Measurements from ENCODE around the gene CMSS1. TPM values are rescaled to one million over a fixed set of nuclear protein-coding genes. Genes with fewer than 3 reads are reported as not detected.
A peak's percentile ranks its signal among the peaks of the same experiment; 100 is the strongest.
"Not testable (repeated sequence)": the region's sequence is repeated elsewhere in the genome, so short reads cannot be mapped to it uniquely, and the experiment has no call there.

CMSS1 gene
- total RNA-seq, 8 experiments from 2014 or later = 28.2 to 57.2 (median 41.5) TPM

DNA sequence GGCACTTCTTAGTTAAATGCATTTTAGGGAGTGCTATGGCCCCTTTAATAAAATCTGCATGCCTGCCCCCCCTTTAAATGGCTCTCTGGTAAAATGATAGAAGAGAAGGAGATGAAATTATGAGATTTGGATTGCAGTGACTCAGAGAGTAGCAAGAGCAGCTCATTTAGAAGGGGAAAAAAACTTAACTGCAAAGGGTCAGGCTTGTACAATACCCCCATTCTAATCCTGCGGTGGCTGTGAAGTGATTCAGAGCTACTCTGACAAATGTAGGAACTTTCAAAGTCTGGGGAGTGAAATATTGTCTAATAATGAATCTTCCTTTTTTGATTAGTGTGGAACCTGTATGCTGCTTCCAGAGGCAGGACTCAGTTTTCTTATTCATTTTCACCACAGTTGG lies 399.1 kb downstream of the CMSS1 start:
- Histone ChIP-seq H3K4me3 (no peak overlapping the region), H3K27ac (no peak overlapping the region), H3K4me1 (replicated peaks in 1 of 2) (peaks cover 0 to 7% of the 10 kb centered on the region in 2 donors)
- 0 to 22% (median 10%) methylated on average over 1 of the region's 1 CpG; no CpG with 5 or more reads in 6 of the 10 experiments for WGBS, 10 experiments
- ATAC-seq (replicated peaks in 6 of 8) = peak in 5 of 8 experiments; percentile 61 to 82 (median 78)
- in situ Hi-C loops (cut with MboI; ENCODE audit: low pct_unique_long_range_greater_than_20kb in 2 of 9, low sequenced_read_pairs in 9 of 9, unreplicated experiment in 9 of 9) = no loop called here

DNA sequence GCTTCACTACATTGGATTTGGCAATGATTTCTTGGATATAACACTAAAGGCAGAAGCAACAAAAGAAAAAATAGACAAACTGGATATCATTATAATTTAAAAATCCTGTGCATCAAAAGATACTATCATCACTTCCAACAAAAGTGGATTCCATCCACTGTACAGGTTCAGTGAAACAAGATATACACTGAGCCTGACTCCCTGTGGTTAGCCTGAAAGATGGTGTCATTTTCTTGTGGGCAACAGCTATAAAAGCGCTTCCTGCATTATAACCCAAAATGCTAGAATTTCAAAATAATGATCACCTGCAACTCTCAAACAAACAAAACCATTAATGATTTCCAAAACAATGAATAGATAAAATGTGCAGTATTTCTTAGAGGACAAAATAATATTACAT lies 403.5 kb downstream of the CMSS1 start:
- WGBS, 10 experiments = 67 to 100% (median 100%) methylated on average over 1 of the region's 1 CpG; no CpG with 5 or more reads in 1 of the 10 experiments
- in situ Hi-C loops (cut with MboI; ENCODE audit: low pct_unique_long_range_greater_than_20kb in 2 of 9, low sequenced_read_pairs in 9 of 9, unreplicated experiment in 9 of 9) = no loop called here
- Histone ChIP-seq H3K4me1 (replicated peaks in 1 of 2) (peaks cover 0 to 7% of the 10 kb centered on the region in 2 donors), H3K27ac (no peak overlapping the region), H3K4me3 (no peak overlapping the region)
- ATAC-seq (replicated peaks in 6 of 8) = no peak

DNA sequence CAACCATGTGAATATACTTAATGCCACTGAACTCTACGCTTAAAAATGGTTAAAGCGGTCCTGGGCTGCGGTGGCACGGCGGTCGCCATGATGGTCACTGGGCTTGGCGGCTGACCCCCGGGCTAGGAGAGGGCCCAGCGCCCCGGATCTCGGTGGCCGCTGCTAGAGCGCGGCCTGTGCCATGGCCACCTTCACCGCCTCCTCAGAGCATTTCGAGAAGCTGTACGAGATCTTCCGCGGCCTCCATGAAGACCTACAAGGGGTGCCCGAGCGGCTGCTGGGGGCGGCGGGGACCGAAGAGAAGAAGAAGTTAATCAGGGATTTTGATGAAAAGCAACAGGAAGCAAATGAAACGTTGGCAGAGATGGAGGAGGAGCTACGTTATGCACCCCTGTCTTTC lies 407.5 kb downstream of the CMSS1 start:
- no peak overlapping the region for H3K4me3 ChIP-seq
- H3K27ac ChIP-seq = no peak overlapping the region
- 73 to 100% (median 94%) methylated on average over 1 to 15 of the region's 26 CpGs for whole genome bisulfite sequencing, 10 experiments
- no peak for ATAC-seq (replicated peaks in 6 of 8)
- H3K4me1 ChIP-seq (replicated peaks in 1 of 2) = no peaks in the 10 kb centered on the region
- in situ Hi-C loops (cut with MboI; ENCODE audit: low pct_unique_long_range_greater_than_20kb in 2 of 9, low sequenced_read_pairs in 9 of 9, unreplicated experiment in 9 of 9) = loop anchor here in 2 of 9 experiments (25.0 kb wide), 1 partner anchor 163 kb away; no protein-coding TSS in a partner anchor

DNA sequence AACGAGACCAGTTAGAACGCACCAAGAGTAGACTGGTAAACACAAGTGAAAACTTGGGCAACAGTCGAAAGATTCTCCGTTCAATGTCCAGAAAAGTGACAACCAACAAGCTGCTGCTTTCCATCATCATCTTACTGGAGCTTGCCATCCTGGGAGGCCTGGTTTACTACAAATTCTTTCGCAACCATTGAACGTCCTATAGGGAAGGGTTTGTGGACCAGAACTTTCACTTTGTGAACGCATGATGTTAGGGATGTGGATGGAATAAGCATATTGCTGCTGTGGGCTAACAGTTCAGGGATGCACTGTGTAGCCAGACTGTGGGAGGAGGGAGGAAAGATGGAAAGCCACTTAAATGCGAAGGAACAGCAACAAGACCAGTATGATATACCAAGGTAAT lies 408.2 kb downstream of the CMSS1 start:
- Histone ChIP-seq H3K4me3 (no peak overlapping the region), H3K27ac (no peak overlapping the region), H3K4me1 (replicated peaks in 1 of 2) (no peaks in the 10 kb centered on the region)
- in situ Hi-C loops (cut with MboI; ENCODE audit: low pct_unique_long_range_greater_than_20kb in 2 of 9, low sequenced_read_pairs in 9 of 9, unreplicated experiment in 9 of 9) = loop anchor here in 2 of 9 experiments (25.0 kb wide), 1 partner anchor 164 kb away; no protein-coding TSS in a partner anchor
- ATAC-seq (replicated peaks in 6 of 8) = no peak
- WGBS, 10 experiments = 82 to 100% (median 94%) methylated on average over 1 to 8 of the region's 8 CpGs

DNA sequence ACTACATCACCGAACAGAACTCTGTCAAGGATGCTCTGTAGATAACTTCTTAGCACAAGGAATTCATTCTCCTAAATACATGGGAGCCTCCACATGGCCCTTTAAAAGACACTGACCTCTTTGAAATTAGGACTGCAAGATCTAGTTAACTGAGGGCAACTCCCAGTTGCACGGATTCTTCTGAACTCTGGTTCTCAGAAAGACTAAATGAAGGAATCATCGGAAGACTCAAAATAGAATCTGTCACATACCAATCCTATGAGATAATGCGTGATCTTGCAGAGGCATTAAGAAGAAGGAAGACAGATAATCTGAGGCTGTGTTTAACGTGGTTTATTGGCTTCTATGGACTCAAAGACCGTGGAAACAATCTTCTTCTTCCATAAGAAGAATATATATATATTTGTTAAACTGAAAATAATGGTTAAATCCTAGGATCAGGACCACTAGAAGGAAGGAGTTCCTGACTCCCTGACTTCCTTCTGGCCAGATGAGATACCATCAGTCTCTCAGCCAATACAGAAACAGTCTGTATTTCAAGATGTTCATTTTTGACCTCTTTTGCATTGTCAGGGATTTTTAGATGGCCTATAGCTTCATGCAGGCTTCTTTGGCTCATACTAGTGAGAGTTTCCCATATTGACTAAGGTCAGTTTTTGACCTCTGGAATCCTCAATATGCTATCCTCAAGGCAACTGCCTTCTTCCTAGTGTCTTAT lies 409.2 kb downstream of the CMSS1 start:
- H3K27ac ChIP-seq = no peak overlapping the region
- no peak overlapping the region for H3K4me3 ChIP-seq
- in situ Hi-C loops (cut with MboI; ENCODE audit: low pct_unique_long_range_greater_than_20kb in 2 of 9, low sequenced_read_pairs in 9 of 9, unreplicated experiment in 9 of 9) = loop anchor here in 2 of 9 experiments (25.0 kb wide), 1 partner anchor 165 kb away; no protein-coding TSS in a partner anchor
- no peaks in the 10 kb centered on the region for H3K4me1 ChIP-seq (replicated peaks in 1 of 2)
- 10 to 98% (median 83%) methylated on average over 3 to 6 of the region's 6 CpGs for WGBS, 10 experiments
- ATAC-seq (replicated peaks in 6 of 8) = peak in 2 of 8 experiments; percentile 73 to 77

DNA sequence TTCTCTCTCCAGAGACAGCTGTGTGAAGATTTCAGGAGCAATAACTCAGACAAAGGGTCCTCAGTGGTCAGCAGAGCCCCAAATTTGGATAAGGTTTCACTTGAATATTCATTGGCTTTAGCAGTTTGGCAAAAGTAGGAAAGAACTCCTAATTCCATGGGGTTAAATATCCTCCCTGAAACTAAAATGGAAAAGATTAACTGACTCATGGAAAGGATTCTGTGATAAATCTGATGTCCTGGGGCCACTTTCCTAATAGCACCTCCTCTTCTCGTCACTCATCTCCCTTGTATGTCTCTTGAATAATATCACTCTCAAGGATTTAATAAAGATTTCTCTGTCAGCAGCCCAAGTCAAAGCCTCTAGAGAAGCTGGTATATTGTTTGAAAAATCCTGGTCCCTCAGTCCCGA lies 409.9 kb downstream of the CMSS1 start:
- Histone ChIP-seq H3K4me1 (replicated peaks in 1 of 2) (no peaks in the 10 kb centered on the region), H3K27ac (no peak overlapping the region), H3K4me3 (no peak overlapping the region)
- 42 to 100% (median 90%) methylated on average over 1 to 2 of the region's 2 CpGs; no CpG with 5 or more reads in 1 of the 10 experiments for WGBS, 10 experiments
- in situ Hi-C loops (cut with MboI; ENCODE audit: low pct_unique_long_range_greater_than_20kb in 2 of 9, low sequenced_read_pairs in 9 of 9, unreplicated experiment in 9 of 9) = loop anchor here in 2 of 9 experiments (25.0 kb wide), 1 partner anchor 165 kb away; no protein-coding TSS in a partner anchor
- ATAC-seq (replicated peaks in 6 of 8) = no peak

DNA sequence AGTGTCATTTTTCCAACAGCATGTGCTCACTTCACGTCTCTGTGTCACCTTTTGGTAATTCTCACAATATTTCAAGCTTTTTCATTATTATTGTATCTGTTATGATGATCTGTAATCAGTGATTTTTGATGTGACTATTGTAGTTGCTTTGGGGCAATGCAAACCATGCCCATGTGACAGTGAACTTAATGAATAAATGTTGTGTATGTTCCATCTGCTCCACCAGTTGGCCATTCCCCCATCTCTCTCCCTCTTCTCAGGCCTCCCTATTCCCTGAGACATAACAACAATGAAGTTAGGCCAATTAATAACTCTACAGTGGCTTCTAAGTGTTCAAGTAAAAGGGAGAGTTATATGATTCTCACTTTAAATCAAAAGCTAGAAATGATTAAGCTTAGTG lies 410.6 kb downstream of the CMSS1 start:
- no peak overlapping the region for H3K4me3 ChIP-seq
- WGBS, 10 experiments = 14 to 100% (median 68%) methylated on average over 1 of the region's 1 CpG; no CpG with 5 or more reads in 2 of the 10 experiments
- ATAC-seq (replicated peaks in 6 of 8) = no peak

DNA sequence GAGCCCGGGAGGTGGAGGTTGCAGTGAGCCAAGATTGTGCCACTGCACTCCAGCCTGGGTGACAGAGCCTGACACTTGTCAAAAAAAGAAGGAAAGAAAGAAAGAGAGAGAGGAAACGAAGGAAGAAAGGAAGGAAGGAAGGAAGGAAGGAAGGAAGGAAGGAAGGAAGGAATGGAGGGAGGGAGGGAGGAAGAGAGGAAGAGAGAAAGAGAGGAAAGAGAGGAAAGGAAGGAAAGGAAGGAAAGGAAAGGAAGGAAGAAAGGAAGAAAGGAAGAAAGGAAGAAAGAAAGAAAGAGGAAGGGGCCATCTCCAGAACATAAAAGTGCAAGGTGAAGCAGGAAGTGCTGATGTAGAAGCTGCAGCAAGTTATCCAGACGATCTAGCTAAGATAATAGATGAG lies 411.5 kb downstream of the CMSS1 start:
- not testable (repeated sequence) for H3K4me1 ChIP-seq (replicated peaks in 1 of 2); ATAC-seq (replicated peaks in 6 of 8); H3K4me3 ChIP-seq; H3K27ac ChIP-seq
- WGBS, 10 experiments = 46 to 85% (median 56%) methylated on average over 2 to 3 of the region's 3 CpGs; no CpG with 5 or more reads in 3 of the 10 experiments
- in situ Hi-C loops (cut with MboI; ENCODE audit: low pct_unique_long_range_greater_than_20kb in 2 of 9, low sequenced_read_pairs in 9 of 9, unreplicated experiment in 9 of 9) = loop anchor here in 2 of 9 experiments (25.0 kb wide), 1 partner anchor 167 kb away; no protein-coding TSS in a partner anchor

More for the DNA sequence above, 410.6 kb downstream of the CMSS1 start:
- in situ Hi-C loops (cut with MboI; ENCODE audit: low pct_unique_long_range_greater_than_20kb in 2 of 9, low sequenced_read_pairs in 9 of 9, unreplicated experiment in 9 of 9) = loop anchor here in 2 of 9 experiments (25.0 kb wide), 1 partner anchor 166 kb away; no protein-coding TSS in a partner anchor
- no peak overlapping the region for H3K27ac ChIP-seq
- H3K4me1 ChIP-seq (replicated peaks in 1 of 2) = no peaks in the 10 kb centered on the region

DNA sequence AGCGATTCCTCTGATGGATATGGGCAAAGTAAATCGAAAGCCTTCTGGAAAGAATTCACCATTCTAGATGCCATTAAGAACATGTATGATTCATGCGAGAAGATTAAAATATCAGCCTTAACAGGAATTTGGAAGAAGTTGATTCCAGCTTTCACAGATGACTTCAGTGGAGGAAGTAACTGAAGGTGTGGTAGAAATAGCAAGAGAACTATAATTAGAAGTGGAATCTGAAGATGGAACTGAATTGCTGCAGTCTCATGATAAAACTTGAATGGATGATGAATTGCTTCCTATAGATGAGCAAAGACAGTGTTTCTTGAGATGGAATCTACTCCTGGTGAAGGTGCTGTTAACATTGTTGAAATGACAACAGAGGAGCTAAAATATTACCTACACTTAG lies 413.0 kb downstream of the CMSS1 start:
- Histone ChIP-seq H3K4me3 (no peak overlapping the region), H3K4me1 (replicated peaks in 1 of 2) (no peaks in the 10 kb centered on the region), H3K27ac (no peak overlapping the region)
- ATAC-seq (replicated peaks in 6 of 8) = no peak
- in situ Hi-C loops (cut with MboI; ENCODE audit: low pct_unique_long_range_greater_than_20kb in 2 of 9, low sequenced_read_pairs in 9 of 9, unreplicated experiment in 9 of 9) = loop anchor here in 2 of 9 experiments (25.0 kb wide), 1 partner anchor 168 kb away; no protein-coding TSS in a partner anchor
- 60 to 100% (median 88%) methylated on average over 1 to 3 of the region's 3 CpGs; no CpG with 5 or more reads in 1 of the 10 experiments for WGBS, 10 experiments

Other genes starting within 250 kb of the CMSS1 start
- 100 to 1,000 TPM in 1 of 8 experiments, 10 to 100 TPM in 1, 1 to 10 TPM in 2, under 1 TPM in 4; 0.05 to 156 (median 2.5) TPM for gene COL8A1, start 179.3 kb upstream of the CMSS1 start, total RNA-seq

Data from motor neuron (in vitro differentiated cells).